ENCODE results near the gene ITPRIP.

DNA sequence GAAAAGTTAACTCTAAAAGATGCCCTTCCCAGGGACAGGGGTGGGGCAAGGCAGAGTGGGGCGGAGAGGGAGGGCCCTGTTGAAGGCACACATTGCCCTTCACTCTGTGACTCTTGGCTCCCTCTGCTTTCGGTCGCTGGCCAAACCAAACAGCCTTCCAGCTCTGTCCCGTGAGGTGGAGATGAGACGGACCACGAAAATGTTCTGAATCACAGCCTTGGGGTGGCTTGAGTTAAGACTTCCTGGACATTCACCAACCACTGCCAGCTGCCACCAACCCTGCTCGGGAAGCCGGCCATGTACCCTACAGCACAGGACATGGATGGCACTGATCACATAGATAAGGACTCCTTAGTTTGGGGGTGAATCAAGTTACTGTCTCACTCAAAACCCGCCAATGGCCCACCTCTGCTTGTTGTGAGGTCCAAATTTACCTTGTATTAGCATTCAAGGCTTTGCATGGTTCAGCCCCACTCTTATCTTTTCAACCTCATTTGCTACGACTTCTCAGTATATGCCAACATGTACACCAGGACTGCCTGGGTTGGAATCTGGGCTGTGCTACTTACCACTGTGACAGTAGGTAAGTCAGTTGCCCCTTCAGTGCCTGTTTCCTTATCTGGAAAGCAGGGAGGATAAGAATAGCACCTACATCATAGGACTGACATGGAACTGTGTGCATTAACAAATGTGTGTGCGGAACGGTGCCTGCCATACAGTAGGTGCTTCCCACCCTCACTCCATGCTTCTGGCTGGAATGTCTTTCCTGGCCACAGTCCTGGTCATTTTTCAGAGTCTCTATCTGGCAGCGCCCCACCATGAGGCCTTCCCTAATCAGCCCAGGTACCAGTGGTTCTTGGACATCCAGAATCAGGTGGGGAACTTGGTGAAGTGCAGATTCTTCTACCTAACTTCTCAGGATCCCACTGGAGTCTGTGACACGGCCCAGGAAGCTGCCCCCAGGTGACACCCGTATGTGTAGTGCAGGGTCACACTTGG, 28.0 kb downstream of the ITPRIP start:
- TF ChIP-seq, protein P1, sequence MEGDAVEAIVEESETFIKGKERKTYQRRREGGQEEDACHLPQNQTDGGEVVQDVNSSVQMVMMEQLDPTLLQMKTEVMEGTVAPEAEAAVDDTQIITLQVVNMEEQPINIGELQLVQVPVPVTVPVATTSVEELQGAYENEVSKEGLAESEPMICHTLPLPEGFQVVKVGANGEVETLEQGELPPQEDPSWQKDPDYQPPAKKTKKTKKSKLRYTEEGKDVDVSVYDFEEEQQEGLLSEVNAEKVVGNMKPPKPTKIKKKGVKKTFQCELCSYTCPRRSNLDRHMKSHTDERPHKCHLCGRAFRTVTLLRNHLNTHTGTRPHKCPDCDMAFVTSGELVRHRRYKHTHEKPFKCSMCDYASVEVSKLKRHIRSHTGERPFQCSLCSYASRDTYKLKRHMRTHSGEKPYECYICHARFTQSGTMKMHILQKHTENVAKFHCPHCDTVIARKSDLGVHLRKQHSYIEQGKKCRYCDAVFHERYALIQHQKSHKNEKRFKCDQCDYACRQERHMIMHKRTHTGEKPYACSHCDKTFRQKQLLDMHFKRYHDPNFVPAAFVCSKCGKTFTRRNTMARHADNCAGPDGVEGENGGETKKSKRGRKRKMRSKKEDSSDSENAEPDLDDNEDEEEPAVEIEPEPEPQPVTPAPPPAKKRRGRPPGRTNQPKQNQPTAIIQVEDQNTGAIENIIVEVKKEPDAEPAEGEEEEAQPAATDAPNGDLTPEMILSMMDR (optimal IDR thresholded peaks at IDR 0.05 in 1 of 3, IDR thresholded peaks at IDR 0.05 in 1 of 3, conservative IDR thresholded peaks at IDR 0.05 in 1 of 3; ENCODE audit: extremely low read depth in 1 of 3, insufficient read depth in 2 of 3, low read length in 3 of 3) = no peak
- TF ChIP-seq EZH2 (IDR thresholded peaks at IDR 0.05; ENCODE audit: low read length) = no peak
